DND-41 (cell line): ENCODE data around the gene ATP9B.

Experiments used
- EZH2 ChIP-seq: IDR thresholded peaks from 3 replicates; pipeline ENCODE4 v1.6.1; 2012; ENCODE audit warnings: borderline replicate concordance, low read depth, mild to moderate bottlenecking, moderate library complexity, low read length, inconsistent platforms; ENCODE audit not compliant: severe bottlenecking
- TF ChIP-seq, protein P1 (sequence below): IDR thresholded peaks from 2 replicates; pipeline ENCODE4 v1.5.1; 2012; ENCODE audit warnings: borderline replicate concordance, low read length, moderate library complexity, mild to moderate bottlenecking; ENCODE audit not compliant: poor library complexity, severe bottlenecking; ENCODE audit errors: extremely low read depth

- TF ChIP-seq, protein P1, sequence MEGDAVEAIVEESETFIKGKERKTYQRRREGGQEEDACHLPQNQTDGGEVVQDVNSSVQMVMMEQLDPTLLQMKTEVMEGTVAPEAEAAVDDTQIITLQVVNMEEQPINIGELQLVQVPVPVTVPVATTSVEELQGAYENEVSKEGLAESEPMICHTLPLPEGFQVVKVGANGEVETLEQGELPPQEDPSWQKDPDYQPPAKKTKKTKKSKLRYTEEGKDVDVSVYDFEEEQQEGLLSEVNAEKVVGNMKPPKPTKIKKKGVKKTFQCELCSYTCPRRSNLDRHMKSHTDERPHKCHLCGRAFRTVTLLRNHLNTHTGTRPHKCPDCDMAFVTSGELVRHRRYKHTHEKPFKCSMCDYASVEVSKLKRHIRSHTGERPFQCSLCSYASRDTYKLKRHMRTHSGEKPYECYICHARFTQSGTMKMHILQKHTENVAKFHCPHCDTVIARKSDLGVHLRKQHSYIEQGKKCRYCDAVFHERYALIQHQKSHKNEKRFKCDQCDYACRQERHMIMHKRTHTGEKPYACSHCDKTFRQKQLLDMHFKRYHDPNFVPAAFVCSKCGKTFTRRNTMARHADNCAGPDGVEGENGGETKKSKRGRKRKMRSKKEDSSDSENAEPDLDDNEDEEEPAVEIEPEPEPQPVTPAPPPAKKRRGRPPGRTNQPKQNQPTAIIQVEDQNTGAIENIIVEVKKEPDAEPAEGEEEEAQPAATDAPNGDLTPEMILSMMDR: no peak
- no peak for TF ChIP-seq EZH2
These were observed 183.9 kb downstream of the ATP9B start for GRCh38 chr18:79252904-79253633.
